Raji (cell line): ENCODE data around the gene PLCD1.

Source experiments
- POLR2A ChIP-seq: IDR thresholded peaks from 2 replicates; pipeline ENCODE4 v1.6.1; 2011; ENCODE audit warnings: low read depth, low read length, control low read depth; ENCODE audit not compliant: insufficient read depth

Gene PLCD1

DNA sequence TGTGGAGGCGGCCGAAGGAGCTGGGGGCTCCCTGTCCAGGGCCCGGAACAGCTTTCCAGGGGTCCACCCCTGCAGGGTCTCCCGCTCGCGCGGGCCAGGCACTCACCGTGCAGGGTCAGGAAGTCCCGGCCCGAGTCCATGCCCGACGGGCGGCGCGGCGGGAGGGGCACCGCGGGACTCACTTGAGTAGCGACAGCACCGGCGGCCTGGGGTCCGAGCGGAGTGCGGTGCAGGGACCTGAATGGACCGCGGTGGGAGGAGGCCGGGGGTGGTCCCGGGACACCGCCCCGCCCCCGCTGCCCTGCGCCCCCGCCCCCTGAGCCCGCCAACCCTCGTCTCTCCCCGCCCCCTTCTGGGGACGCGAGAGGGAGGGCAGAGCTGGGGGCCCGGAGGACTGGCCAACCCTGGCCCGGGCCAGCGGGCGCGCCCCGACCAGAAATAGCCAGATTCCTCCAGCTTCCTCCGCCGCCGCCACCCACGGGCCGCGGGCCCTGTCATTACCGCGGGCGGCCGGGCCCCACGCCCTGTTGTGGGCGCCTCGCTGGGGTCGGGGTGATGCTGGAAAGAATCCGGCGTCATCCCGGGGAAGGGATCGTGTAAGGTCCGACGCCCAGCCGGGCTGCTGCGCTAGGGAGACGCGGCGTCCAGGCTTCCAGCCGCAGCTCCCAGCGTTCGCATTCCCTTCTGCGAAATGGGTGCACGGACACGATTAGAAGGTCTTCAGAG lies at the start of gene PLCD1:
Gene PLCD1, minus strand, starts transcription at position 243 of the 726 bp plus-strand sequence. Its CDS starts 103 bp downstream, at position 140.
- TF ChIP-seq POLR2A, result no peak

DNA sequence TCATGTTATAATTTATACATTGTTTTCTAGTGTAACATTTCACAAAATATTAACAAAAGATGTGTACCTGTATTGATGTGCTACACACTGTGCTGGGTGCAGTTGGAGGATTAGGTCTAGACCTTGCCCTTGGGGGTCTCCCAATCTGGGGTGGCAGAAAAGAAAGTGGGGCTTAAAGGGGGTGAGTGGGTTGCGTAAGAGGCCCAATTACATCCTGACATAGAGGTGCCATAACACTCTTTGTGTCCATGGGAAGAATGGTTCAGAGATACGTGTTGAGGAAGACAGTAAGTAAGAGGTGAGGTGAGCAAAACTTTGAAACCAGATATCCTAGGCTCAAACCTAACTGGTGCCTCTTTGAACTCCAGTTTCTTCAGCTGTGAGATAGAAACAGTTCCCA lies 40.6 kb upstream of the PLCD1 start:
- no peak for TF ChIP-seq POLR2A

DNA sequence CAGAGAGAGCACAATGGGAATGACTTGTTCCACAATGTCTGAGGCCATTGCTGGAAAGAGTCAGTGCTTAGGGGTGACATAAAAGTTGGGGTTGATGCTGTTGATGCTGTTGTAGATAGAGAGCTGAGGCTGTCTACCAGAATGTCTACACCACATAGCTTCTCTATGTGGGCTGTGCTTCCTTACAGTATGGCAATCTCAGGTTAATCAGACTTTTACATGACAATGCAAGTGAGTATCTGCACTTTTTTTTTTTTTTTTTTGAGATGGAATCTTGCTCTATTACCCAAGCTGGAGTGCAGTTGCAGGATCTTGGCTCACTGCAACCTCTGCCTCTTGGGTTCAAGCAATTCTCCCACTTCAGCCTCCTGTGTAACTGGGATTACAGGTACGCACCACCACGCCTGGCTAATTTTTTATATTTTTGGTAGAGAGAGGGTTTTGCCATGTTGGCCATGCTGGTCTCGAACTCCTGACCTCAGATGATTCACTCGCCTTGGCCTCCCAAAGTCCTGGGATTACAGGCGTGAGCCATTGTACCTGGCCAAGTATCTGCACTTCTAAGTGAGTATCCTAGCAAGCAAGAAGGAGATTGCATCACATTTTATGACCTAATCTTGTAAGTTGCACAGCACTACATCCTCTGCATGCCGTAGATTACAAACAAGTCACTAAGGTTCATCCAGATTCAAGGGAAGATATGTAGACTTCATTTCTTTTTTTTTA lies 38.2 kb upstream of the PLCD1 start:
- no peak for TF ChIP-seq POLR2A

DNA sequence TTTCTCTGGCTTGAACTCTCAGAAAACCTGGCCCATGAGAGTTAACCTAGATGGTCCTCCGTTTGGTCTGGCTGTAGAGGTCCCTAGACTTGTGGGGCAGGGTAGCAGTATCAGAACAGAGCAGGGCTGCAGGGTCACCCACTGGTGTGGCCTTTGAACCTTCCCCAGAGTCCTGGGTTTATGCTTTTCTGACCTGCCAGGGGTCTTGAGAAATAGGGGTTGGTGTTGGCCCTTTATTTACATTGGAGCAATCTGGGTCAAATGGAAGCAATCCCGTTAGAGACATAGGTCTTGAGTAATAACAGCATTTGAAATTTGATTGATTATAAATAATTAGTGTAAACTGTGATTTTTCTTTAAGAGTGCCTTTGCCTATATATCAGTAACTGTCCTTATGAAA lies 33.4 kb upstream of the PLCD1 start:
- no peak for TF ChIP-seq POLR2A

DNA sequence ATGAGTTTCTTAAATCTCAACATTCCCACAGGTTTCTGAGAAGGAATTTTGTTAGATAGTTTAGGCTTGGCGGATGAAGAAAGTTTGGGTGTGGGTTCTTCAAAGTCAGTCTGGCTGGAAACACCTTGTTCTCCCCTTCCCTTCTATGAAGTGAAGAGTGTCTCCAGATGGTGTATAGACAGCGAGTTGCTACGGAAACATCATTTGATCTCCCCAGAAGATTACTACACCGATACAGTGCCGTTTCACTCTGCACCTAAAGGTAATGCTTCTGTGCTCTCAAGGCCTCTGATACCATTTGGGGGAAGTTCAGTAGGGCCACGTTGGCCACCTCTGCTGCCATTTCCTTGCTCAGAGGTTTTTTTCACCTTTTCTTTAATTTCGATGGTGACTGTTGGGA lies 30.1 kb upstream of the PLCD1 start:
- TF ChIP-seq POLR2A, result no peak

DNA sequence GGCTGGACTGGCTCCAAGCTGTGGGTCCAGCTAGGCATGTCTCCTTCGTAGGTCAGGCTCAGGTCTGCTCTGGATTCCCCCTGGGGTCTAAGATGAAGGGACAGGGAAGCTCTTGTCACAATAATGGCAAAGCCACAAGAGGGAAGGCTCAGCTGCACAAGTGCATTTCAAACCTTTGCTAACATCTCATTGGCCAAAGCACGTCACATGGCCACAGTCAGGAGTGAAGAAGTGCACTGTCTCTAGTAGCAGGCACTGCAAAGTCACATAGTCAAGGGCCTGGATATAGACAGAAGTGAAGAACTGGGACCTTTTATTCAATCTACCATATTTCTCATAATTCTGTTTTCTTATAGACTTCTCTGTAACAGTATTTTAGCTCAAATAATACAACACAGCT lies 29.7 kb upstream of the PLCD1 start:
- TF ChIP-seq POLR2A, result no peak

DNA sequence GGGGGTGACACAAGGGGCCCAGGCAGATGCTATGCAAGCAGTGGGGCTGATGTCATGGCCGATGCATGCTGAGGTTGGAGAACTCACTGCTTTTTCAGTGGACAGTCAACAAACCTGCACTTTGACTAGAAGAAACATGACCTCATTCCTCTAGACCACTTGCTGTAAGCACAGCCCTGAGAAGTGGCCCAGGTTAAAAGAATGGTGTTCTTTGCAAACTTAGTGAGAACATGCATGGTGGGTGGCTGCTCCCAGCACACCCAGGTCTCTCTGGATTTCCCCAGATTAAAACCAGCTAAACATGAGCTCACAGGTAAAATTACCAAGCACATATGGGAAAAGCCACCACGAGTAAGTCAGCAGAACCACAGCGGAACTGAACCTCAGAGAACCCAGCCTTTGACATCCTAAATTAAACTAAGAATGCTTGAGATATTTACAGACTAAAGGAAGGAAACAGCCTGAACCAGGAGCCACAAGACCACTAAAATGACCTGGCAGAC lies 25.1 kb upstream of the PLCD1 start:
- no peak for TF ChIP-seq POLR2A

DNA sequence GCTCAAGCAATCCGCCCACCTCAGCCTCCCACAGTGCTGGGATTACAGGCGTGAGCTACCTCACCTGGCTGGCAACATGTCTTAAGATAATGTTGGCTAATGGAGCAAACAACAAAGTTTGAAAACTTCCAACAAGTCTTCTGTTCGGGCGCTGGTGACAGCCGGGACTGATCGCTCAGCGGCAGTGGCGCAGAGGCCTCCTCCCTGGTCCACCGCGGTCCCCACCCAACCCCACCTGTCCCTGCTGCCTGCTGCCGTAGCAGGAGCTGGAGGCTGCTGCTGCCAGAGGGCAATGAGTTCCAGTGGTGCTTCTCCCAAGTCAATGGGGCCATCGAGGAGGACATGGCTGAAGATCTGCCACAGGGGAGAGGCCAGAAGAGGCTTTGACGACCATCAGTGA lies 21.7 kb upstream of the PLCD1 start:
- no peak for TF ChIP-seq POLR2A

DNA sequence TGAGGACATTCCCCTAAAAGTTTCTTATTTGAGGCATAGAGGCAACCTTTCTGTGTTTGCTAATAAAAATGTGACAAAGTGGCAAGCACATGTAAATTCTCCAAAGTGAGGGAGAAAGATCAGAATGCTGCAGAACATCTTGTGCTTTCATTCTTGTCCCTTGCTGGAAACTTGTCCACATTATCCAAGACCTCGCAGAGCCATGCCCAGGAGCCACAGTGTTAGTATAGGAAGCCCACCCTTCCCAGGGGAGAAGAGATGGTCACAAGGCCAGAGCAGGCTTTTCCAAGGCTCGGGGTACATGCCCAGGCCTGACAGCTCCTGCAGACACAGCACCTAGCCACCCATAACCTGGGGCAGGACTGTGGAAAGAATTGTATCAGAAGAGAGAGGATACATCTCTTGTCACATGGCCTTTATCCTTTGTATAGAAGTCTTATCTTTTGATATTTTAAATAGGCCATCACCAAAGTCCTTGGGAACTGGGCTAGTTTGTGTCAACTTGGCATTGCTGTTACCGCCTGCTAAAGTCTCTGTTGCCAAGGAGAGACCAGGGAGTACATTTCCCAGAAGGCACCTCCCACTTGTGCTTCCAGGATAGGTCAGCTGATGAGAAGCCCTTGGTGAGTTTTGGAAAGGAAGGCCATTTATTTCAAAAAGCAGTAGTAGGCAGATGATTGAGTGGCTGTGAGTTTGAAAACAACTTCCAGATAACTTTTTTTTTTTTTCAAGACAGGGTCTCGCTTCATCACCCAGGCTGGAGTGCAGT lies 20.1 kb upstream of the PLCD1 start:
- TF ChIP-seq POLR2A, result no peak

DNA sequence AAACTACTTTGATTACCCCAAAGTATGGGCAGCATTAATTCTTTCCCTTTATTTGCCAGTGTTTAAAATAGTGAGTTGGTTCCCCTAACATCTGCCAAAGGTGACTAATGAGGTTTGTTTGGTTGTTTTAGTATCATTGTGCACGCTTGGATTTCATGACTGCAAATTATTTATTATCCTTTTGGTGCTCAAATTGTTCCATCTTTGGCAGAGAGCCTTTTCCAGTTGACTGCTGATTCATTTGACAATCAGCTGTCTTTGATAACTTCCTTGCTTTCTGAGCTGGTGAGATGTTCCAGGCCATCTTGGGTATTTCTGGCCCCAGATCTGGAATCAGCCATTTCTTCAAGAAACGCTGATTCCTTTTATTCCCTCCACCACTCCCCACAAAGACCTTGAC lies 18.5 kb upstream of the PLCD1 start:
- no peak for TF ChIP-seq POLR2A

DNA sequence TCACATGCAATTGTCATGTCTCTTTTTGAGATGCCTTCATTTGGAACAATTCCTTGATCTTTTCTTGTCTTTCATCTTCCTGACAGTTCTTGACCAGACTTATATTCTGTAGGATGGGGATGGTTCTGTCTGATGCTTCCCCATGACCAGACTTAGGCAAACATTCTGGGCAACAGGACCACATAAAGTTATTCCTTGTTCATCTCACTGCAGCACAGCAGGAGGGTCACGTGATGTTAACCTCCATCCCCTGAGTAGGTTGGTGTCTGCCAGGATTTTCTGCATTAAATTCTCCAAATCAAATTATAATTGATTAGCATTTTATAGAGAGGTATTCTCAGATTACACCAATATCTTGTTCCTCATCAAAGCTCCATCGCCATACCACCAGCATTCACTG lies 17.4 kb upstream of the PLCD1 start:
- TF ChIP-seq POLR2A, result no peak

DNA sequence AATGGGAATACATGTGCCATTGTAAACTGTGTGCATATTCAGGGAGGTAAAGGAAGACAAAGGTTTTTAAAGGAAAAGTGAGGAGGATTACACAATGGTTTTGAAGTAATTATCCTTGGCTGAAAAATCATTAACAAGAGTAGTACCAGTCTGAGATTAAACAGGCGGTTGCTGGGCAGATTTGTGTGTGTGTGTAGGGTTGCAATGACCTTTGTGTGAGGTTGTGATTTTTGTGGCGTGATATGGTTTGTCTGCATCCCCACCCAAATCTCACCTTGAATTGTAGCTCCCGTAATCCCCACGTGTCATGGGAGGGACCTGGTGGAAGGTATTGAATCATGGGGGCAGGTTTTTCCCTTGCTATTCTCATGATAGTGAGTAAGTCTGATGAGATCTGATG lies 16.6 kb upstream of the PLCD1 start:
- TF ChIP-seq POLR2A, result no peak

DNA sequence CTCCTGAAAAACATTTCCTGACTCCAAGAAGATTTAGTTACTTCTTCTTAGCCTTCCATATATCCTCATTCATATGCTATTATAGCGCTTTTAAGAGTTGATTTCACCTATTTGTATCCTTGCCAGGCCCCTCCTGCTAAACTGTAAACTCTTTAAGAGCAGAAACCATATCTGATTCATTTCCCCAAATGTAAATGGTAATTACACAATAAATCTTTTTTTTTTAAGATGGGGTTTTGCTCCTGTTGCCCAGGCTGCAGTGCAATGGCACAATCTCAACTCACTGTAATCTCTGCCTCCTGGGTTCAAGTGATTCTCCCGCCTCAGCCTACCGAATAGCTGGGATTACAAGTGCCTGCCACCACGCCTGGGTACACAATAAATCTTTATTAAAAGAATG lies 14.0 kb upstream of the PLCD1 start:
- no peak for TF ChIP-seq POLR2A

DNA sequence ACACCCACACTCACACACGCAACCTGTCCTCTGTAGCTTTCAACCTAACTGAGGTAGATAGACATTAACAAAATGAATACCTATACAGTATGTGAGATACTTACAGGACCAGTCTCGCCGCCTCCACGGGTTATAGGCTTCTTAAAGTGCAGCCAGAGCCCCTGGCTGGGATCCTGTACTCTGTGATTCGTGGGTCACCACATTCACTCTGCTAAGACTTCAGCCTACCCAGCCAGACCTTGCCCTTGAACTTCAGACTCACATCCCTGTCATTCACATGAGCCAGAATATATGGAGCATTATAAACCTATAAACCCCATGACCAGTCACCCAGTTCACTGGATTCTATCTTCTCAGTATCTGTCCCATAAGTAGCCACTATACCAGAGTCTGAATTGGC lies 11.0 kb upstream of the PLCD1 start:
- TF ChIP-seq POLR2A, result no peak

DNA sequence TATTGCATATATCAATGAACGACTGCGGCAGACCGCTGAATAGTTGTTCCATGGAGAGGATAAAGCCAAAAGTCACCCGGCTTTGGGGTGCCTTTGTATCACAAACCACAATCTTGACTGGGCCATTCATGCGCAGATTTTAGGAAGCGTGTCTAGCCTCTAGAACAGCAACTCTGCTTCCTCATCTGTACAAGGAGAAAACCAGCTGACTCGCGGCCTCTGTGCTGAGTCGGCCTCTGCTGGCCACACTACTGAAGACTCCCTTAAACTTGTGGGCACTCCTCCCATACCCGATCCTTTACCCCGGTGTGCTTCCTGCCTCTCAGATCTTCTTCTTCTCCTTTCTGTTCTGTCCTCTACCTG lies 10.4 kb upstream of the PLCD1 start:
- no peak for TF ChIP-seq POLR2A
